GM23248 (cell line): ENCODE data around the gene URGCP.

Experiments used
- EZH2 ChIP-seq: fragments of 200-600 bp; sonication (generic); IDR thresholded peaks from 2 replicates; pipeline ENCODE4 v1.6.1; 2018; ENCODE audit warnings: antibody characterized with exemption, mild to moderate bottlenecking; ENCODE audit not compliant: insufficient read depth, poor library complexity, severe bottlenecking
- EZH2phosphoT487 ChIP-seq: fragments of 200-600 bp; sonication (generic); IDR thresholded peaks from 2 replicates; pipeline ENCODE4 v1.6.1; 2018; ENCODE audit warnings: antibody characterized with exemption, moderate library complexity, mild to moderate bottlenecking, low read depth; ENCODE audit not compliant: insufficient read depth

DNA sequence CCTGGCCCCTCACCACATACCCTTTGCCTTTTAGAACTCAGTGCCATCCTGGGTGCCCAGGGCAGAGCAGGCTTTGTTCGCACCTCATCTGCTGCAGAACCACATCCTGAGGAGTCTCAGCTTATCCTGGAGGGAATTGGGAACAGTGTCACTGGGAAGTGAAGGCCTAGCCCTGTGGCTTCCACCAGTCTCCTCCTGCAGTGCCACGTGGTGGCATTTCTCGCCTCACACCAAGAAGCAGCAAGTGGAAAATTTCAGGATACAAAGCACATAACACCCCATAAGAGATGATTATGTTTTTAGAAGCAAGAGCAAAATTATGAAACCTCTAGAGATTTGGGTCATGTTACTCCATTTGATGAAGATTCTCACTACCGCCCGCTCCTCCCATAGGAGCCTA, 46.7 kb upstream of the URGCP start:
- TF ChIP-seq EZH2 (no peak), EZH2phosphoT487 (no peak)
